ENCODE data around the gene ID2. TPM values are rescaled to one million over a fixed set of nuclear protein-coding genes. Genes with fewer than 3 reads are reported as not detected.

The ID2 gene
- total RNA-seq, 1 donor: 118 TPM

GRCh38 chr2:8648441-8649213 lies 33.2 kb upstream of the ID2 start:
- TF ChIP-seq, protein P1, sequence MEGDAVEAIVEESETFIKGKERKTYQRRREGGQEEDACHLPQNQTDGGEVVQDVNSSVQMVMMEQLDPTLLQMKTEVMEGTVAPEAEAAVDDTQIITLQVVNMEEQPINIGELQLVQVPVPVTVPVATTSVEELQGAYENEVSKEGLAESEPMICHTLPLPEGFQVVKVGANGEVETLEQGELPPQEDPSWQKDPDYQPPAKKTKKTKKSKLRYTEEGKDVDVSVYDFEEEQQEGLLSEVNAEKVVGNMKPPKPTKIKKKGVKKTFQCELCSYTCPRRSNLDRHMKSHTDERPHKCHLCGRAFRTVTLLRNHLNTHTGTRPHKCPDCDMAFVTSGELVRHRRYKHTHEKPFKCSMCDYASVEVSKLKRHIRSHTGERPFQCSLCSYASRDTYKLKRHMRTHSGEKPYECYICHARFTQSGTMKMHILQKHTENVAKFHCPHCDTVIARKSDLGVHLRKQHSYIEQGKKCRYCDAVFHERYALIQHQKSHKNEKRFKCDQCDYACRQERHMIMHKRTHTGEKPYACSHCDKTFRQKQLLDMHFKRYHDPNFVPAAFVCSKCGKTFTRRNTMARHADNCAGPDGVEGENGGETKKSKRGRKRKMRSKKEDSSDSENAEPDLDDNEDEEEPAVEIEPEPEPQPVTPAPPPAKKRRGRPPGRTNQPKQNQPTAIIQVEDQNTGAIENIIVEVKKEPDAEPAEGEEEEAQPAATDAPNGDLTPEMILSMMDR (IDR thresholded peaks at IDR 0.05; ENCODE audit: insufficient read depth, low read depth, low read length): no peak
- no peak overlapping the region for H3K4me3 ChIP-seq (ENCODE audit: low read depth, low read length)
- no peak for DNase-seq (ENCODE audit: low read depth)

GRCh38 chr2:8649718-8650117 lies 32.1 kb upstream of the ID2 start:
- H3K4me3 ChIP-seq (ENCODE audit: low read depth, low read length): no peak overlapping the region
- no peak for DNase-seq (ENCODE audit: low read depth)

DNA sequence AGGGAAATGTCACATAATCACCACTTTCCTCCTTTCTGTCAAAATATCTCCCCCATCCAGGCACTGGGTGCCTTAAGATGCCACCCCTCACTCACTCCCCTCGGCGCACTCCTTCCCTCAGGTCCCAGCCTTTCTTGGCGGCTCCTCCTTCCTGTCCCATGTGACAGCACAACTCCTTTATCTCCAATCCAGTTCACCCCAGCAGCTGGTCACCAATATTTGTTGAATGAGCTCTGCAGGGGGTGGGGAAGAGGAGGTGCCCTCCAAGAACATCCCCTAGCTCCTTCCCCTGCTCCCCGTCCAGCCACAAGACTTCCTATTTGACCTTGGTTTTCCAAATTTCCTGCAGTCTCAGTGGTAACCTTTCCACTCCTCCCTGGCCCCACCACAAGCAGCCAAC lies 31.6 kb upstream of the ID2 start:
- DNase-seq (ENCODE audit: low read depth): no peak
- no peak overlapping the region for H3K4me3 ChIP-seq (ENCODE audit: low read depth, low read length)
- TF ChIP-seq, protein P1 (IDR thresholded peaks at IDR 0.05; ENCODE audit: insufficient read depth, low read depth, low read length): no peak

More at GRCh38 chr2:8649718-8650117, 32.1 kb upstream of the ID2 start:
- TF ChIP-seq, protein P1 (IDR thresholded peaks at IDR 0.05; ENCODE audit: insufficient read depth, low read depth, low read length): no peak

DNA sequence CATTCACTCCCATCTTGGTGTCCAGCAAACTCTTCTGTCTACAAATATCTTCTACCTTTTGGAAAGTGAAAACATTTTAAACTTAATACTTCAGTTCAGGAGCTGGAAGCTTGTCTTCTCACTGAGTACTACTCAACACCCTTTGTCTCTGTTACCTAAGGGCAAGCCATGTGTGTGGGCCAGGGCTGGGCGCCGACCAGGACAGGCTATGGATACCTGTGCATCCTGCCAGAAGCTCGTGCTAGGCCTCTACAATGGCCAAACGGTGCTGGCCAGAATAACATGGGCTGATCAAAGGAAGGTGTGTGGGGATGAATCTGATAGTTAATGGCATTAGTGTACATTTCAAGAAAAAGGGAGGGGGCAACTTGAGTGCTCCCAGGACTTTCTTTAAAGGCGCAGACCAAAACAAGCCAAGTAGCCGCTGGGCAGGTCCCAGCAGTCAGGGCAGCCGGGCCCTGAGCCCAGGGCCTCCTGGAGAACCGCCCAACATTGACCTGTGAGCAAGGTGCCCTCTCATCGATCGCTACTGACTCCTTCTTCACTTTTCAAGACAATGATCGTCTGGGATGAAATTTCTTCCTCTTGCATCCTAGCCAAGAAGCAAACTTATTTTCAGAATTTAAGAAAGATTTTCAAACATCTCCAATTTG lies 29.0 kb upstream of the ID2 start:
- no peak for DNase-seq (ENCODE audit: low read depth)
- TF ChIP-seq, protein P1 (IDR thresholded peaks at IDR 0.05; ENCODE audit: insufficient read depth, low read depth, low read length): no peak

DNA sequence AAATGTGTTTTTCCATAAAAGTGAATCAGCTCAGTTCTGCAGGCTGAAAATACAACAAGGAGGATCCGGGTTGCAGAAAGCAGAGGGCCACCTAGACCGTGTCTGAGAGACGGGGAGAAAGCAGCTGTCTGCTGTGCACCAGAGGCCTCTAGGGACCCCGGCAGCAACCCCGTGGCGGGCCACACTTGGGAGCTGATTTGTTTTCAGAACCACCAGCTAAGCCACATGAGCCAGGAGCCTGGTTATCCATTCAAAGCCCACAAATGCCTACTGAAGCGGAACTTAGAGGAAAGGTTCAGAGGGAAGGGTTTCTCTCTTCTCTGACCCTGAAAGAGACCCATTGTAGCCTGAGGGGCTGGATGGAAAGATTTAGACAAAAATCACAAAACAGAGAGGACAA lies 28.4 kb upstream of the ID2 start:
- TF ChIP-seq, protein P1 (IDR thresholded peaks at IDR 0.05; ENCODE audit: insufficient read depth, low read depth, low read length): no peak
- H3K4me3 ChIP-seq (ENCODE audit: low read depth, low read length): no peak overlapping the region
- no peak for DNase-seq (ENCODE audit: low read depth)

More for the DNA sequence above, 29.0 kb upstream of the ID2 start:
- H3K4me3 ChIP-seq (ENCODE audit: low read depth, low read length): no peak overlapping the region

- no peak for DNase-seq (ENCODE audit: low read depth)
- no peak overlapping the region for H3K4me3 ChIP-seq (ENCODE audit: low read depth, low read length)
- TF ChIP-seq, protein P1 (IDR thresholded peaks at IDR 0.05; ENCODE audit: insufficient read depth, low read depth, low read length): no peak
Observed at GRCh38 chr2:8654041-8654440, 27.8 kb upstream of the ID2 start.

All from fibroblast of villous mesenchyme (primary cell).